Stimulated activated CD8-positive, alpha-beta memory T cell treated with anti-CD3 and anti-CD28 coated beads, Interleukin-4, amount 100 ng/mL, for 24 hours (primary cell): ENCODE measurements around the gene CEP170.
"Not testable (repeated sequence)": the region's sequence is repeated elsewhere in the genome, so short reads cannot be mapped to it uniquely, and the experiment has no call there.

Source experiments
- DNase-seq: peaks from one replicate; pipeline ENCODE4 v3.0.0-alpha.2; 2020; ENCODE audit warnings: low read depth

The CEP170 gene

GRCh38 chr1:243173758-243174369, 81.2 kb downstream of the CEP170 start:
- not testable (repeated sequence) for DNase-seq

- not testable (repeated sequence) for DNase-seq
Measured at GRCh38 chr1:243164911-243165310, 90.2 kb downstream of the CEP170 start.

GRCh38 chr1:243150906-243151305, 104.2 kb downstream of the CEP170 start:
- not testable (repeated sequence) for DNase-seq

- DNase-seq: not testable (repeated sequence)
Measured at GRCh38 chr1:243149120-243149519, 106.0 kb downstream of the CEP170 start.

- not testable (repeated sequence) for DNase-seq
Measured at GRCh38 chr1:243147351-243147750, 107.7 kb downstream of the CEP170 start.

- DNase-seq: not testable (repeated sequence)
Measured at GRCh38 chr1:243140498-243140897, 114.6 kb downstream of the CEP170 start.

- not testable (repeated sequence) for DNase-seq
Measured at GRCh38 chr1:243122876-243123409, 132.1 kb downstream of the CEP170 start.

GRCh38 chr1:243121939-243122338, 133.1 kb downstream of the CEP170 start:
- DNase-seq: not testable (repeated sequence)

GRCh38 chr1:243118601-243119322, 136.3 kb downstream of the CEP170 start:
- not testable (repeated sequence) for DNase-seq

GRCh38 chr1:243116187-243116586, 138.9 kb downstream of the CEP170 start:
- DNase-seq: not testable (repeated sequence)

GRCh38 chr1:243114769-243115168, 140.3 kb downstream of the CEP170 start:
- not testable (repeated sequence) for DNase-seq

GRCh38 chr1:243114059-243114713, 140.9 kb downstream of the CEP170 start:
- DNase-seq: not testable (repeated sequence)

GRCh38 chr1:243107171-243107570, 147.9 kb downstream of the CEP170 start:
- not testable (repeated sequence) for DNase-seq

- DNase-seq: not testable (repeated sequence)
Measured at GRCh38 chr1:243105652-243106332, 149.3 kb downstream of the CEP170 start.

- not testable (repeated sequence) for DNase-seq
Measured at GRCh38 chr1:243105104-243105503, 150.0 kb downstream of the CEP170 start.

GRCh38 chr1:243104452-243104851, 150.6 kb downstream of the CEP170 start:
- DNase-seq: not testable (repeated sequence)

GRCh38 chr1:243101551-243102050, 153.5 kb downstream of the CEP170 start:
- DNase-seq: peak; percentile 68

GRCh38 chr1:243087368-243087767, 167.7 kb downstream of the CEP170 start:
- not testable (repeated sequence) for DNase-seq
